ENCODE results near the gene CNNM4.
"Not testable (repeated sequence)": the region's sequence is repeated elsewhere in the genome, so short reads cannot be mapped to it uniquely, and the experiment has no call there.

CNNM4 gene

DNA sequence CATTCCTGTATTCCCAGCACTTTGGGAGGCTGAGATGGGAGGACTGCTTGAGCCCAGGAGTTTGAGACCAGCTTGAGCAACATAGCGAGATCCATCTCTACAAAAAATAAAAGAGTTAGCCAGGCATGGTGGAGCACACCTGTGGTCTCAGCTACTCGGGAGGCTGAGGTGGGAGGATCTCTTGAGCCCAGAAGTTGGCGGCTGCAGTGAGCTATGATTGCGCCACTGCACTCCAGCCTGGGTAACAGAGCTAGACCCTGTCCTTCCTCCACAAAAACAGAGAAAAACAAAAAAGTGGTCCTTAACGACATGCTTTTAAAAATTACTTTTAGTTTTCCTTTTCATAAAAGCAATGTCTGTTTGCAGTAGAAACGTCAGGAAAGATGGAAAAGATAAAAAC is 35.8 kb downstream of the CNNM4 start:
- H3K4me3 Mint-ChIP-seq; H3K9me3 Mint-ChIP-seq; H3K36me3 Mint-ChIP-seq (ENCODE audit: low read depth); H3K27ac Mint-ChIP-seq; H3K27me3 Mint-ChIP-seq (ENCODE audit: low read depth); H3K4me1 Mint-ChIP-seq (ENCODE audit: low read depth): not testable (repeated sequence)

- Mint-ChIP-seq H3K4me1 (ENCODE audit: low read depth) (no peaks in the 10 kb centered on the region), H3K36me3 (ENCODE audit: low read depth) (peaks cover 4% of the 10 kb centered on the region), H3K9me3 (no peaks in the 10 kb centered on the region), H3K27me3 (ENCODE audit: low read depth) (no peaks in the 10 kb centered on the region), H3K27ac (no peak overlapping the region), H3K4me3 (no peak overlapping the region)
Measured at GRCh38 chr2:96797066-96797625, 36.4 kb downstream of the CNNM4 start.

DNA sequence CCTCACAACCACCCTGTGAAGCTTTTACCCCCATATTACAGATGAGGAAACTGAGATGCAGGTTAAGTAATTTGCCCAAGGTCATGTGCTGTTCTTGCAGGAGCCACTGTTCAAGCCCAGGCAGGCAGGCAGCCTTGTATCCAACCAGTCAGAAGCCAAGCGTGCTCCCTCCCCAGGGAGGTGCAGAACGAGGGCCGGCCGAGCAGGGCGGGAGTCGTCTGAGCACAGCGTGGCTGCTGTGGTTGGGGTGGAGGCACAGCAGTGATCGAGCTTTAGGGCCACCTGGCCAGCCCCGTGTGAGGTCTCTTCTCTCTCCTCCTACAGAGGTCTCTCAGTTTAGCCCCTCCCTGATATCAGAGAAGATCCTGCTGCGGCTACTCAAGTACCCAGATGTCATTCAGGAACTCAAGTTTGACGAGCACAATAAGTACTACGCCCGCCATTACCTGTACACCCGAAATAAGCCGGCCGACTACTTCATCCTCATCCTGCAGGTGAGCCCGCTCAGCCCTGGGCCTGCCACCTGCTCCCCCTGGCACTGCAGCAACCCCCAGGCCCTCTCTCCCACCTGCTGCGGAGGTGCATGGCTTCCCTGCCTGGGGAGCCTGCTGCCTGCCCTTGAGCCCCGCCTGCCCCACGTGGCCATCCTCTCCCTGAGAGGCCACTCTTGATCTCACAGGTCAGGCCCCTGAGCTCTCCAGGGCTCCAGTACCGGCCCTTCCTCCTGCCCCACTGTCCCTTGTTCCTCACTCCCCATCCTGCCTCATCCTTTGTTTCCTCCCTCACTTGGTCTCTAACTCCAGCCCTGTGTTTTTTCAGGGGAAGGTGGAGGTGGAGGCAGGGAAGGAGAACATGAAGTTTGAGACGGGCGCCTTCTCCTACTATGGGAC is 38.3 kb downstream of the CNNM4 start:
- Mint-ChIP-seq H3K36me3 (ENCODE audit: low read depth) (peaks cover 4% of the 10 kb centered on the region), H3K27me3 (ENCODE audit: low read depth) (no peaks in the 10 kb centered on the region), H3K9me3 (no peaks in the 10 kb centered on the region), H3K27ac (no peak overlapping the region), H3K4me3 (no peak overlapping the region), H3K4me1 (ENCODE audit: low read depth) (no peaks in the 10 kb centered on the region)

GRCh38 chr2:96799623-96799935 is 38.9 kb downstream of the CNNM4 start:
- Mint-ChIP-seq H3K27me3 (ENCODE audit: low read depth) (no peaks in the 10 kb centered on the region), H3K4me3 (no peak overlapping the region), H3K27ac (no peak overlapping the region), H3K36me3 (ENCODE audit: low read depth) (peaks cover 4% of the 10 kb centered on the region), H3K9me3 (no peaks in the 10 kb centered on the region), H3K4me1 (ENCODE audit: low read depth) (no peaks in the 10 kb centered on the region)

DNA sequence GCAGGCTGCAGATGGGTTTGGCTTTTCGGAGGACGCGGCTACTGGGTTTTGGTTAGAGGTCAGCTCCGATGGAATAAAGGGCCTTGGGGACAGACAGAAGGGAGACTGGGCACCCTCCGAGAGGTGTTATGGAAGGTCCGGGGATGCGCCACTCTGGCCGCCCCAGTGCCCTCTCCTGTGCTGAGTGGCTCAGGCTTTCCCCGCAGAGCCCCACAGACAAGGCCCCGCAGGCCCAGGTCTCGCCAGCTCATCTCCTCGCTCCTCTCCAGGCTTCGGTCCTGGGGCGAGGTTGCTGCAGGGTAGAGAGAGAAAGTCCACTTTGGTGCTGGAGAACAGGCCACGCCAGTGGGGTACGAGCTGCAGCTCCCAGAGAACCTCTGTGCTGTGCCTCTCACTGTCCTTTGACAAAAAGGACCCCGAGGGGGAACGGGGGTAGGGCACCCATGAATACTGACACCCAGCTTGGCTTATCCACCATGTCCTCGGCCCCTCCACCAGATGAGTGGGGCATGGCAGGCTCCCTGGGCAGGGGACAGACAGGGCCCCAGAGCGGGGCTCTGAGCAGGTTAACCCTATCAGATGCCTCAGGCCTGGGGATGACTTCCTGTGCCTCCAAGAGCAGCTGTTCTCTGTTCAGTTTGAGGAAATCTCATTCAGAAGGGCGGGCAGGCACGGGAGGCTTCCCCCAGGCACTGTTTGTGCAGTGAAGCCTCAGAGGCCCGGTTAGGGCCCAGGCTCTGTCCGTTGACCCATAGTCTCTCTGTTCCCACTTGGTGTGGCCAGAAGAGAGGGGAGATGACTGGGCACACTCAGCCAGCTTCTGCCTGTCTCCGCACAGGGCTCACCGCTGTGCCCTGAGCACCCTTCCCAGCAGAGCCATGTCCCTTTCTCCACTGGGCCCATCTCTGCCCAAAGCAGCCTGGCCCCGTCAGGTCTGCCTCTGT is 39.6 kb downstream of the CNNM4 start:
- H3K36me3 Mint-ChIP-seq (ENCODE audit: low read depth): peaks cover 4% of the 10 kb centered on the region
- H3K27ac Mint-ChIP-seq: no peak overlapping the region
- no peaks in the 10 kb centered on the region for H3K4me1 Mint-ChIP-seq (ENCODE audit: low read depth)
- H3K9me3 Mint-ChIP-seq: no peaks in the 10 kb centered on the region
- no peaks in the 10 kb centered on the region for H3K27me3 Mint-ChIP-seq (ENCODE audit: low read depth)
- no peak overlapping the region for H3K4me3 Mint-ChIP-seq

DNA sequence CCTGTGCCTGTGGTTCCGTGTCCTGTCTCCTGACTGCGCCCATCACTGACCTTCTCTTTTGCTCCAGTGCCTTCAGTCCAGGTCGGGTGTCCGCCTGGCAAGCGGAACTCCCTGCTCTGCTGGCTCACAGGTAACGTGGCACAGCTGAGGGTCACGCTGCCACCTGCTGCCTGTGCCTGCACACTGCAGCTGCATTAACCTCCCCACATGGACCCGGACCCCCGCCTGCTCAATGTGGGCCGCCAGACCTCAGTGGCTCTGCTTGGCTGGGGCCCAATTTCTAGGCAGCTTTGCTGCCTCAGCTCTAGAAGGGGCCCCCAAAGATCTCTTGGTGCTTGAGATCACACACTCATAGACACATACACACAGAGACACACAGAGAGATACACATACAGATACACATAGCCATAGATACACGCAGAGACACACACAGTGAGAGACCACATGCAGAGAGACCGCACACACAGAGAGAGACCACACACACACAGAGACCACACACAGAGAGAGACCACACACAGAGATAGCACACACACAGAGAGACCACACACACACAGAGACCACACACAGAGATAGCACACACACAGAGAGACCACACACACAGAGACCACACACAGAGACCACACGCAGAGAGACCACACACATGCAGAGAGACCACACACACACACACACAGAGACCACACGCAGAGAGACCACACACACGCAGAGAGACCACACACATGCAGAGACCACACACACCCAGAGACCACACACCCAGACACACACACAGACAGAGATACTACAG is 40.5 kb downstream of the CNNM4 start:
- Mint-ChIP-seq H3K4me3 (no peak overlapping the region), H3K36me3 (ENCODE audit: low read depth) (peaks cover 4% of the 10 kb centered on the region), H3K27me3 (ENCODE audit: low read depth) (no peaks in the 10 kb centered on the region), H3K4me1 (ENCODE audit: low read depth) (peaks cover under 1% of the 10 kb centered on the region), H3K27ac (no peak overlapping the region), H3K9me3 (no peaks in the 10 kb centered on the region)

GRCh38 chr2:96801786-96802595 is 41.3 kb downstream of the CNNM4 start:
- H3K27ac Mint-ChIP-seq: no peak overlapping the region
- H3K36me3 Mint-ChIP-seq (ENCODE audit: low read depth): peaks cover 6% of the 10 kb centered on the region
- H3K9me3 Mint-ChIP-seq: no peaks in the 10 kb centered on the region
- H3K27me3 Mint-ChIP-seq (ENCODE audit: low read depth): no peaks in the 10 kb centered on the region
- no peak overlapping the region for H3K4me3 Mint-ChIP-seq
- peaks cover 8% of the 10 kb centered on the region for H3K4me1 Mint-ChIP-seq (ENCODE audit: low read depth)

DNA sequence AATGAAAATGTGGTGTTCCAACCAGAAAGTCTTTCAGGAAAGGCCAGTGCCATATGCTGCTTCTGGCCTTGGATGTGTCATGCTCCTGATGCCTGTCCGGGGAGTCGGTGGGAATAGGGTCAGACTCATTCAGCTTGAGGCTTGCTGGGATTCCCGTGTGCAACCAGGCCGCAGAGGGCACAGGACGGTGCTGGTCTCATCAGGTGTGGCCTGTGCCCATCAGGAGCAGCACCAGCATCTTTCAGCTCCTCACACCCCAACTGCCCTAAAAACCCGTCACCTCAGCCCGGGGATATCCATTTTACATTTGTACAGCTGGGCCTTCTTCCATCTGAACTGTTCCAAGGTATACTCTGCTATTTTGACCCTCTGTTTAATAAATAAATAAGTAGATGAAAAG is 42.0 kb downstream of the CNNM4 start:
- Mint-ChIP-seq H3K9me3 (no peaks in the 10 kb centered on the region), H3K27ac (no peak overlapping the region), H3K4me1 (ENCODE audit: low read depth) (peaks cover 10% of the 10 kb centered on the region), H3K4me3 (no peak overlapping the region), H3K27me3 (ENCODE audit: low read depth) (no peaks in the 10 kb centered on the region), H3K36me3 (ENCODE audit: low read depth) (peaks cover 6% of the 10 kb centered on the region)

DNA sequence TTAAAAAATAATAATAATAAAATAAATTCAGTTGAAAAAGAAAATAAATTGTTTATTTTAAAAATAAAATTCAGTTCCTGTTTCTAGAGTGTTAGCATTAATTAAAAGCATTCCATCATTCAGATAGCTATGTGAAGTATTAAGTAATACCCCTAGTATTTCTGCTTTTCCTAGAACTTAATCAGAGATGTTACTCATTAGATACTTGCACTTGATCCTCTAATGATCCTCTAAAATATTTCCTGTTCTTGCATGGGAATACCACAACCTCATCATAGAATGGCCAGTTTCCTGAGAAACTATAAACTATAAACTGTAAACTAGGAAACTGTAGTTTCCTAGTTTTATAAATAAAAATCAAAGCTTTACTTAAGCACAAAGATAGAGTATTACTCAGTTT is 44.3 kb downstream of the CNNM4 start:
- no peak overlapping the region for H3K4me3 Mint-ChIP-seq
- H3K36me3 Mint-ChIP-seq (ENCODE audit: low read depth): peaks cover 5% of the 10 kb centered on the region

GRCh38 chr2:96805946-96806345 is 45.2 kb downstream of the CNNM4 start:
- H3K9me3 Mint-ChIP-seq; H3K27me3 Mint-ChIP-seq (ENCODE audit: low read depth); H3K4me3 Mint-ChIP-seq; H3K36me3 Mint-ChIP-seq (ENCODE audit: low read depth): not testable (repeated sequence)
- peaks cover 12% of the 10 kb centered on the region for H3K4me1 Mint-ChIP-seq (ENCODE audit: low read depth)
- peak overlapping the region; percentile 90 for H3K27ac Mint-ChIP-seq

More for the DNA sequence above, 44.3 kb downstream of the CNNM4 start:
- Mint-ChIP-seq H3K9me3 (no peaks in the 10 kb centered on the region), H3K27ac (no peak overlapping the region), H3K27me3 (ENCODE audit: low read depth) (no peaks in the 10 kb centered on the region), H3K4me1 (ENCODE audit: low read depth) (peaks cover 12% of the 10 kb centered on the region)

DNA sequence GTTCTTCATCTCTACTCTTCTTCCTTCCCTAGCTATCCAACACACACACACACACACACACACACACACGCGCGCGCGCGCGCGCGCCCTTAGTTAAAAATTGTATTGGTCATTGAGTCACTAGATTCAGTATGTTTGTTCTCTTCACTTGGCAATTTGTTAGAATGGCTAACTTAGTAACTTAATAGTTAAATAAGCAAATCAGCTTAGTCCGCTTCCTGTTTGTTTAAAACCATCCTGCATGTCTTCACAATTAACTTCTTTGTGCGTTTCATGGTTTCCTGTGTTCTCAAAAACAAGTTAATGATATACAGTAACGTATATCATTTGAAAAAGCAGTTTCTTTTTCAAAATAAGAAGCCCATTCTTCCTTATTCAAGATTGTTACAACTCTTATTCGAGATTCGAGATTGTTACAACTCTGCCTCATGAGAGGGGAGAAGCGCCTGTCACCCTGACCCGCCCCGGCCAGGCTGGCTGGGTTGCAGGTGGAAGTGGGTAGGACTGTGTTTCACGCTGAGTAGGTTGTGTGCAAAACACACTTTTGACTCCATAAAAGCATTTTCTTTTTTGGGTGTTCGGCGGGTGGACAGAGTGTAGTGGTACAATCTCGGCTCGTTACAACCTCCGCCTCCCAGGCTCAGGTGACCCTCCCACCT is 45.9 kb downstream of the CNNM4 start:
- H3K9me3 Mint-ChIP-seq: no peaks in the 10 kb centered on the region
- H3K4me3 Mint-ChIP-seq: peak overlapping the region; percentile 70
- H3K36me3 Mint-ChIP-seq (ENCODE audit: low read depth): peaks cover 5% of the 10 kb centered on the region
- peaks cover 12% of the 10 kb centered on the region for H3K4me1 Mint-ChIP-seq (ENCODE audit: low read depth)
- H3K27ac Mint-ChIP-seq: peak overlapping the region; percentile 90
- no peaks in the 10 kb centered on the region for H3K27me3 Mint-ChIP-seq (ENCODE audit: low read depth)

GRCh38 chr2:96807127-96807471 is 46.4 kb downstream of the CNNM4 start:
- Mint-ChIP-seq H3K27me3 (ENCODE audit: low read depth) (no peaks in the 10 kb centered on the region), H3K4me3 (peak overlapping the region; percentile 70), H3K9me3 (no peaks in the 10 kb centered on the region), H3K4me1 (ENCODE audit: low read depth) (peaks cover 12% of the 10 kb centered on the region), H3K36me3 (ENCODE audit: low read depth) (peaks cover 5% of the 10 kb centered on the region), H3K27ac (peak overlapping the region; percentile 90)

GRCh38 chr2:96808176-96808837 is 47.6 kb downstream of the CNNM4 start:
- Mint-ChIP-seq H3K9me3 (no peaks in the 10 kb centered on the region), H3K36me3 (ENCODE audit: low read depth) (peaks cover 5% of the 10 kb centered on the region), H3K27ac (peak overlapping the region; percentile 34), H3K4me1 (ENCODE audit: low read depth) (peaks cover 20% of the 10 kb centered on the region), H3K27me3 (ENCODE audit: low read depth) (no peaks in the 10 kb centered on the region), H3K4me3 (no peak overlapping the region)

All from T-helper 1 cell treated with Interleukin-12 subunit alpha and Interleukin-12 subunit beta and Interleukin-4 antibody, amounts not matched to agents 30 μg/mL and 1 μg/mL, for 36 hours (primary cell).